NCI-H2081 (cell line): ENCODE data around the gene SYTL3.

Experiments used
- DNase-seq, 2 experiments: peaks; one replicate each; lab custom pipeline; 2025; lab: John Stamatoyannopoulos, UW

Gene SYTL3

GRCh38 chr6:158796353-158796752, 146.5 kb downstream of the SYTL3 start:
- no peak for DNase-seq

- DNase-seq: no peak
Measured at GRCh38 chr6:158797331-158798310, 147.8 kb downstream of the SYTL3 start.

GRCh38 chr6:158798311-158798710, 148.5 kb downstream of the SYTL3 start:
- DNase-seq: no peak

GRCh38 chr6:158799051-158799792, 149.4 kb downstream of the SYTL3 start:
- peak; percentile 21 to 63 for DNase-seq

GRCh38 chr6:158801655-158802294, 151.9 kb downstream of the SYTL3 start:
- no peak for DNase-seq

GRCh38 chr6:158803733-158804143, 153.9 kb downstream of the SYTL3 start:
- peak; percentile 11 to 25 for DNase-seq

- DNase-seq: no peak
Measured at GRCh38 chr6:158804207-158804606, 154.4 kb downstream of the SYTL3 start.

GRCh38 chr6:158805698-158806377, 156.0 kb downstream of the SYTL3 start:
- DNase-seq: no peak

- DNase-seq: no peak
Measured at GRCh38 chr6:158807515-158808441, 157.9 kb downstream of the SYTL3 start.

GRCh38 chr6:158808442-158808833, 158.6 kb downstream of the SYTL3 start:
- DNase-seq: no peak

- DNase-seq: peak; percentile 16 to 74
Measured at GRCh38 chr6:158808941-158809678, 159.3 kb downstream of the SYTL3 start.

GRCh38 chr6:158810155-158811095, 160.6 kb downstream of the SYTL3 start:
- DNase-seq: no peak

- DNase-seq: no peak
Measured at GRCh38 chr6:158812611-158813010, 162.8 kb downstream of the SYTL3 start.

- DNase-seq: no peak
Measured at GRCh38 chr6:158813032-158813431, 163.2 kb downstream of the SYTL3 start.
